Esophagus muscularis mucosa (tissue), 3 donors: ENCODE data around the gene FZD10.

Experiments
- EP300 ChIP-seq: sonication (generic); formaldehyde crosslinking; IDR thresholded peaks from one replicate; pipeline ENCODE4 v1.6.1; 2017; ENCODE audit warnings: antibody characterized with exemption
- TF ChIP-seq, protein P1 (sequence below), 3 experiments: fragments of 200-600 bp in 2 of 3; fragments of 450-650 bp in 1 of 3; sonication (generic) in 2 of 3; IDR thresholded peaks; one replicate each; pipeline ENCODE4 v1.5.1; 2017 to 2019; ENCODE audit warnings: antibody characterized with exemption in 3 of 3, mild to moderate bottlenecking in 2 of 3, moderate library complexity in 1 of 3

GRCh38 chr12:130120012-130120805 lies 42.1 kb upstream of the FZD10 start:
- TF ChIP-seq, protein P1, sequence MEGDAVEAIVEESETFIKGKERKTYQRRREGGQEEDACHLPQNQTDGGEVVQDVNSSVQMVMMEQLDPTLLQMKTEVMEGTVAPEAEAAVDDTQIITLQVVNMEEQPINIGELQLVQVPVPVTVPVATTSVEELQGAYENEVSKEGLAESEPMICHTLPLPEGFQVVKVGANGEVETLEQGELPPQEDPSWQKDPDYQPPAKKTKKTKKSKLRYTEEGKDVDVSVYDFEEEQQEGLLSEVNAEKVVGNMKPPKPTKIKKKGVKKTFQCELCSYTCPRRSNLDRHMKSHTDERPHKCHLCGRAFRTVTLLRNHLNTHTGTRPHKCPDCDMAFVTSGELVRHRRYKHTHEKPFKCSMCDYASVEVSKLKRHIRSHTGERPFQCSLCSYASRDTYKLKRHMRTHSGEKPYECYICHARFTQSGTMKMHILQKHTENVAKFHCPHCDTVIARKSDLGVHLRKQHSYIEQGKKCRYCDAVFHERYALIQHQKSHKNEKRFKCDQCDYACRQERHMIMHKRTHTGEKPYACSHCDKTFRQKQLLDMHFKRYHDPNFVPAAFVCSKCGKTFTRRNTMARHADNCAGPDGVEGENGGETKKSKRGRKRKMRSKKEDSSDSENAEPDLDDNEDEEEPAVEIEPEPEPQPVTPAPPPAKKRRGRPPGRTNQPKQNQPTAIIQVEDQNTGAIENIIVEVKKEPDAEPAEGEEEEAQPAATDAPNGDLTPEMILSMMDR (IDR thresholded peaks at IDR 0.05), result no peak
- no peak for TF ChIP-seq EP300
